SK-N-SH (cell line): ENCODE results near the gene F7. TPM values are rescaled to one million over a fixed set of nuclear protein-coding genes. Genes with fewer than 3 reads are reported as not detected.

Experiments used
- CTCF ChIA-PET: fragments of 300-600, 350-600 bp; formaldehyde crosslinking; extraction: SDS; loops from one replicate; lab custom pipeline; 2021; lab: Yijun Ruan, JAX
- POLR2A ChIA-PET: fragments of 350-600 bp; sonication (Branson Sonifier 250); formaldehyde crosslinking; extraction: SDS; loops from one replicate; lab custom pipeline; 2020; ENCODE audit warnings: antibody characterized with exemption, inconsistent platforms; lab: Yijun Ruan, JAX
- DNase-seq: peaks from one replicate; pipeline ENCODE4 v3.0.0; 2012
- H2AFZ ChIP-seq: fragments of 200-600 bp; sonication (generic); 2 replicates; pipeline ENCODE4 v1.8.1; 2016; ENCODE audit warnings: antibody characterized with exemption, mild to moderate bottlenecking, low read depth
- H3F3A ChIP-seq: fragments of 200-600 bp; sonication (generic); replicated peaks from 2 replicates; pipeline ENCODE3; 2016; ENCODE audit warnings: antibody characterized with exemption, mild to moderate bottlenecking; ENCODE audit not compliant: insufficient read depth
- H3K27ac ChIP-seq, 2 experiments: fragments of 200-500 bp in 1 of 2; fragments of 200-600 bp in 1 of 2; sonication (Bioruptor generic) in 1 of 2; sonication (generic), shearing (Covaris generic) in 1 of 2; 2 replicates each; pipeline versions ENCODE4 v1.5.1 to v1.6.1; 2014 to 2016; ENCODE audit warnings: low read depth in 2 of 2, inconsistent platforms in 1 of 2, low read length in 1 of 2, mild to moderate bottlenecking in 1 of 2, mixed read lengths in 1 of 2
- H3K27me3 ChIP-seq: fragments of 200-600 bp; sonication (generic), shearing (Covaris generic); 2 replicates; pipeline ENCODE4 v1.6.1; 2016; ENCODE audit warnings: mixed run types; ENCODE audit not compliant: insufficient read depth
- H3K36me3 ChIP-seq, 2 experiments: fragments of 200-500 bp in 1 of 2; fragments of 200-600 bp in 1 of 2; sonication (Bioruptor generic) in 1 of 2; sonication (generic) in 1 of 2; replicated peaks in 1 of 2; 2 replicates each; pipeline versions ENCODE3 to v1.5.1; 2014 to 2016; ENCODE audit warnings: low read length in 1 of 2, mild to moderate bottlenecking in 1 of 2; ENCODE audit not compliant: insufficient read depth in 2 of 2, control insufficient read depth in 1 of 2
- H3K4me1 ChIP-seq, 2 experiments: fragments of 200-500 bp in 1 of 2; fragments of 200-600 bp in 1 of 2; sonication (Bioruptor generic) in 1 of 2; sonication (generic), shearing (Covaris generic) in 1 of 2; 2 replicates each; pipeline versions ENCODE4 v1.5.1 to v1.6.1; 2014 to 2016; ENCODE audit warnings: low read depth in 1 of 2, low read length in 1 of 2, mixed run types in 1 of 2; ENCODE audit not compliant: insufficient read depth in 2 of 2, control insufficient read depth in 1 of 2
- H3K4me2 ChIP-seq: fragments of 200-600 bp; sonication (generic), shearing (Covaris generic); 2 replicates; pipeline ENCODE4 v1.6.1; 2017; ENCODE audit warnings: mixed run types
- H3K4me3 ChIP-seq, 2 experiments: fragments of 200-500 bp in 1 of 2; fragments of 200-600 bp in 1 of 2; sonication (Bioruptor generic) in 1 of 2; sonication (generic), shearing (Covaris generic) in 1 of 2; 2 replicates each; pipeline versions ENCODE4 v1.5.1 to v1.8.1; 2014 to 2016; ENCODE audit warnings: low read depth in 2 of 2, inconsistent platforms in 1 of 2, low read length in 1 of 2, mild to moderate bottlenecking in 1 of 2, mixed read lengths in 1 of 2, moderate library complexity in 1 of 2
- H3K79me2 ChIP-seq: fragments of 200-600 bp; sonication (generic); 2 replicates; pipeline ENCODE4 v1.8.1; 2017; ENCODE audit warnings: mild to moderate bottlenecking; ENCODE audit not compliant: insufficient read depth
- H3K9ac ChIP-seq: fragments of 200-600 bp; sonication (generic); 2 replicates; pipeline ENCODE4 v1.6.1; 2017; ENCODE audit warnings: mixed run types
- H3K9me2 ChIP-seq: fragments of 200-600 bp; sonication (generic); 2 replicates; pipeline ENCODE4 v1.6.1; 2017; ENCODE audit warnings: mixed run types
- H3K9me3 ChIP-seq: fragments of 200-600 bp; sonication (generic); 2 replicates; pipeline ENCODE4 v1.6.1; 2017; ENCODE audit warnings: mixed run types, mild to moderate bottlenecking, moderate library complexity
- H4K20me1 ChIP-seq: fragments of 200-600 bp; sonication (generic); 2 replicates; pipeline ENCODE4 v1.6.1; 2017; ENCODE audit warnings: mild to moderate bottlenecking, mixed run types; ENCODE audit not compliant: insufficient read depth
- CTCF ChIP-seq: fragments of 200-600 bp; sonication (generic); IDR thresholded peaks from 2 replicates; pipeline ENCODE4 v1.6.1; 2017; ENCODE audit warnings: antibody characterized with exemption, mild to moderate bottlenecking, moderate library complexity
- EP300 ChIP-seq, 2 experiments: IDR thresholded peaks; 2 replicates each; pipeline versions ENCODE4 v1.4.0 to v1.6.1; 2012; ENCODE audit warnings: borderline replicate concordance in 1 of 2, low read depth in 1 of 2, low read length in 1 of 2
- GATA2 ChIP-seq: sonication (generic); formaldehyde crosslinking; IDR thresholded peaks from 2 replicates; pipeline ENCODE4 v1.5.0; 2020; ENCODE audit warnings: mild to moderate bottlenecking, missing genetic modification reagents
- MEF2A ChIP-seq: IDR thresholded peaks from 2 replicates; pipeline ENCODE4 v1.4.0; 2012; ENCODE audit warnings: low read depth, borderline replicate concordance
- NRF1 ChIP-seq: IDR thresholded peaks from 2 replicates; pipeline ENCODE4 v1.6.1; 2012; ENCODE audit warnings: low read depth, mild to moderate bottlenecking, low read length
- POLR2AphosphoS5 ChIP-seq: IDR thresholded peaks from 2 replicates; pipeline ENCODE4 v1.6.1; 2012; ENCODE audit warnings: low read depth, low read length
- RCOR1 ChIP-seq: fragments of 150-350 bp; IDR thresholded peaks from 2 replicates; pipeline ENCODE4 v1.6.1; 2017; ENCODE audit warnings: antibody characterized with exemption, low read length
- RXRA ChIP-seq: IDR thresholded peaks from 2 replicates; pipeline ENCODE4 v1.4.0; 2012; ENCODE audit warnings: low read depth, mild to moderate bottlenecking, borderline replicate concordance
- WGBS: methylation state at CpG from one replicate; pipeline ENCODE4 v1.1.6; 2017; ENCODE audit warnings: low lambda C conversion rate; 5-methylcytosine and 5-hydroxymethylcytosine counted together
- polyA plus RNA-seq, 3 experiments: library from polyadenylated mRNA; depleted of rRNA; stranded (reverse); fragments of >200 nt; gene quantifications; 2 replicates each; pipeline ENCODE4 v1.2.3, GENCODE V29; 2012
- TF ChIP-seq, protein P1 (sequence below): IDR thresholded peaks from 2 replicates; pipeline ENCODE4 v1.6.1; 2012; ENCODE audit warnings: mild to moderate bottlenecking, low read depth, low read length, moderate library complexity
- TF ChIP-seq, protein P2 (sequence below): IDR thresholded peaks from 2 replicates; pipeline ENCODE4; 2012
- TF ChIP-seq, protein P3 (sequence below): fragments of 150-350 bp; IDR thresholded peaks from 2 replicates; pipeline ENCODE4 v1.6.1; 2017; ENCODE audit warnings: antibody characterized with exemption, low read length, low read depth, borderline replicate concordance

F7 gene
- polyA plus RNA-seq, 1 of the 3 experiments (the other 2 are of a cell fraction): not detected

- Histone ChIP-seq H3K27ac (no peak overlapping the region), H3K4me3 (no peak overlapping the region), H3K9me2 (no peaks in the 10 kb centered on the region), H3K4me2 (no peak overlapping the region), H3K4me1 (no peaks in the 10 kb centered on the region), H2AFZ (no peak overlapping the region), H3K9ac (no peak overlapping the region), H3K36me3 (no peaks in the 10 kb centered on the region), H3K79me2 (no peaks in the 10 kb centered on the region), H3K9me3 (no peaks in the 10 kb centered on the region), H3F3A (no peaks in the 10 kb centered on the region), H4K20me1 (no peaks in the 10 kb centered on the region), H3K27me3 (no peaks in the 10 kb centered on the region)
- CTCF ChIA-PET: interaction anchor here (0.6 to 1.4 kb wide), 4 partner anchors 36 to 123 kb away, joined by 3 read pairs; no protein-coding TSS in a partner anchor
- POLR2A ChIA-PET: no interaction called here
- 80% methylated on average over 10 of the region's 29 CpGs for WGBS
- no peak for DNase-seq
- TF ChIP-seq RXRA (no peak), NRF1 (no peak), POLR2AphosphoS5 (no peak), GATA2 (CRISPR knock-in tag) (no peak), MEF2A (no peak), EP300 (IDR thresholded peaks at IDR 0.05; ENCODE audit: borderline replicate concordance in 1 of 2, low read depth in 1 of 2, low read length in 1 of 2) (no peak), RCOR1 (no peak)
- TF ChIP-seq, protein P1, sequence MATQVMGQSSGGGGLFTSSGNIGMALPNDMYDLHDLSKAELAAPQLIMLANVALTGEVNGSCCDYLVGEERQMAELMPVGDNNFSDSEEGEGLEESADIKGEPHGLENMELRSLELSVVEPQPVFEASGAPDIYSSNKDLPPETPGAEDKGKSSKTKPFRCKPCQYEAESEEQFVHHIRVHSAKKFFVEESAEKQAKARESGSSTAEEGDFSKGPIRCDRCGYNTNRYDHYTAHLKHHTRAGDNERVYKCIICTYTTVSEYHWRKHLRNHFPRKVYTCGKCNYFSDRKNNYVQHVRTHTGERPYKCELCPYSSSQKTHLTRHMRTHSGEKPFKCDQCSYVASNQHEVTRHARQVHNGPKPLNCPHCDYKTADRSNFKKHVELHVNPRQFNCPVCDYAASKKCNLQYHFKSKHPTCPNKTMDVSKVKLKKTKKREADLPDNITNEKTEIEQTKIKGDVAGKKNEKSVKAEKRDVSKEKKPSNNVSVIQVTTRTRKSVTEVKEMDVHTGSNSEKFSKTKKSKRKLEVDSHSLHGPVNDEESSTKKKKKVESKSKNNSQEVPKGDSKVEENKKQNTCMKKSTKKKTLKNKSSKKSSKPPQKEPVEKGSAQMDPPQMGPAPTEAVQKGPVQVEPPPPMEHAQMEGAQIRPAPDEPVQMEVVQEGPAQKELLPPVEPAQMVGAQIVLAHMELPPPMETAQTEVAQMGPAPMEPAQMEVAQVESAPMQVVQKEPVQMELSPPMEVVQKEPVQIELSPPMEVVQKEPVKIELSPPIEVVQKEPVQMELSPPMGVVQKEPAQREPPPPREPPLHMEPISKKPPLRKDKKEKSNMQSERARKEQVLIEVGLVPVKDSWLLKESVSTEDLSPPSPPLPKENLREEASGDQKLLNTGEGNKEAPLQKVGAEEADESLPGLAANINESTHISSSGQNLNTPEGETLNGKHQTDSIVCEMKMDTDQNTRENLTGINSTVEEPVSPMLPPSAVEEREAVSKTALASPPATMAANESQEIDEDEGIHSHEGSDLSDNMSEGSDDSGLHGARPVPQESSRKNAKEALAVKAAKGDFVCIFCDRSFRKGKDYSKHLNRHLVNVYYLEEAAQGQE: no peak
- TF ChIP-seq, protein P2, sequence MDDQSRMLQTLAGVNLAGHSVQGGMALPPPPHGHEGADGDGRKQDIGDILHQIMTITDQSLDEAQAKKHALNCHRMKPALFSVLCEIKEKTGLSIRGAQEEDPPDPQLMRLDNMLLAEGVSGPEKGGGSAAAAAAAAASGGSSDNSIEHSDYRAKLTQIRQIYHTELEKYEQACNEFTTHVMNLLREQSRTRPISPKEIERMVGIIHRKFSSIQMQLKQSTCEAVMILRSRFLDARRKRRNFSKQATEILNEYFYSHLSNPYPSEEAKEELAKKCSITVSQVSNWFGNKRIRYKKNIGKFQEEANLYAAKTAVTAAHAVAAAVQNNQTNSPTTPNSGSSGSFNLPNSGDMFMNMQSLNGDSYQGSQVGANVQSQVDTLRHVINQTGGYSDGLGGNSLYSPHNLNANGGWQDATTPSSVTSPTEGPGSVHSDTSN: no peak
Observed at GRCh38 chr13:113065406-113066141, 40.0 kb upstream of the F7 start.

DNA sequence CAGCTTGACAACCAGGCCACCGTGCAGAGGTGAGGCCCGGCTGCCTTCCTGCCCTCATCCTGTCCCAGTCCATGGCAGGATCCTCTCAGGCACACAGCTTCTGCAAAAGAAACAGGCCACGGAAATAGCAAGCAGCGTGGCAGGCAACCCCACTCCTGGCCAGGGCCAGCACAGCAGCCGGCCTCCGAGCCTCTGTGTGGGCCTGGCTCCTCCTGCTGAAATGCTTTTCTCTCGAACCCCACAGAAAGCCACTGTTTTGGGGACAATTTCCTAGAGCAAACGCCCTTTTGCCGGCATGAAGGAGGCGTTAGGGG, 39.5 kb upstream of the F7 start:
- H3K27me3 ChIP-seq: no peaks in the 10 kb centered on the region
- no peak overlapping the region for H3K27ac ChIP-seq
- H3K9me3 ChIP-seq: no peaks in the 10 kb centered on the region
- 66% methylated on average over 4 of the region's 10 CpGs for WGBS
- ChIA-PET POLR2A (no interaction called here), CTCF (interaction anchor here (1.4 kb wide), 2 partner anchors 36 to 123 kb away, joined by 3 read pairs; no protein-coding TSS in a partner anchor)
- TF ChIP-seq, protein P2: no peak
- TF ChIP-seq, protein P3, sequence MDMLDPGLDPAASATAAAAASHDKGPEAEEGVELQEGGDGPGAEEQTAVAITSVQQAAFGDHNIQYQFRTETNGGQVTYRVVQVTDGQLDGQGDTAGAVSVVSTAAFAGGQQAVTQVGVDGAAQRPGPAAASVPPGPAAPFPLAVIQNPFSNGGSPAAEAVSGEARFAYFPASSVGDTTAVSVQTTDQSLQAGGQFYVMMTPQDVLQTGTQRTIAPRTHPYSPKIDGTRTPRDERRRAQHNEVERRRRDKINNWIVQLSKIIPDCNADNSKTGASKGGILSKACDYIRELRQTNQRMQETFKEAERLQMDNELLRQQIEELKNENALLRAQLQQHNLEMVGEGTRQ: no peak
- no peak for TF ChIP-seq CTCF
- no peak overlapping the region for H3K4me2 ChIP-seq
- no peaks in the 10 kb centered on the region for H4K20me1 ChIP-seq
- no peak overlapping the region for H3K9ac ChIP-seq
- H2AFZ ChIP-seq: no peak overlapping the region
- H3K36me3 ChIP-seq: no peaks in the 10 kb centered on the region
- H3K79me2 ChIP-seq: no peaks in the 10 kb centered on the region
- no peaks in the 10 kb centered on the region for H3F3A ChIP-seq
- no peaks in the 10 kb centered on the region for H3K9me2 ChIP-seq
- DNase-seq: no peak
- no peaks in the 10 kb centered on the region for H3K4me1 ChIP-seq
- no peak overlapping the region for H3K4me3 ChIP-seq
